ENCODE data around the gene NOTCH2NLA. TPM values are rescaled to one million over a fixed set of nuclear protein-coding genes. Genes with fewer than 3 reads are reported as not detected.
"Not testable (repeated sequence)": the region's sequence is repeated elsewhere in the genome, so short reads cannot be mapped to it uniquely, and the experiment has no call there.

NOTCH2NLA gene
- total RNA-seq = 30.0 and 32.3 TPM in 2 replicates

DNA sequence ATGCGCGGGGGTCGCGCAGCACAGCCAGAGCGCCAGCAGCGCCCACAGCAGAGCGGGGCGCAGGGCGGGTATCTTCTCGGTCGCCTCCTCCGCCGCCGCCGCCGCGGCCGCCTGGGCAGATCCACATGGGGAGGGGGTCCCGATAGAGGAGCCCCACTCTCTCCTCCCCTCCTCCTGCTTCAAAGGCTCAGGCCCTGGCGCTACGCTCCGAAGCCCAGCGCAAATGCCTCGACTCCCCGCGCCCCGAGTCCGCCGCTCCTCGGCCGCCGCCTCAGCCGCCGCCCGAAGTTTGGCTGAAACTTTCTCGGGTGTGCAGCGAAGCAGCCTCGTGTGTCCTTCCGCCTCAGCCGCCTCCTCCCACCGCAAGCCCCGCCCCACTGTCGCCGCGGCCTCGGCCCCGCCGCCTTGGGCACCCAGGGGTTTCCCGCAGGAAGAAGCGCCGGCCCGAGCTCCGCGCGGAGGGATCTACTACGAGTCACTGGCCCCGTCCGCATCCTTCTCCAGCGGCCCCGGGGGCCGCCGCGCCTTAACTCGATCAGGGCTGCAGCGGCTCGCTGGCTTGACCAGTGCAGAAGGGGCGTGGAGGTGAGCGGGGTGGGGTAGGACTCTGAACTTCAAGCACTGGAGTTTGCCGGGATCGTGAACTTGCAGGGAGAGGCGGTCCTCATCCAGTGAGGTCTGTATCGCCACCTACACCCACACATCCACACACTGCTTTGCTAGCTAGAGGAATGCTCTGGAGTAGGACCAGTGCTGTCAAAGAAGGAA lies at the start of gene NOTCH2NLA:
Gene NOTCH2NLA, minus strand, starts transcription at position 312 of the 768 bp plus-strand sequence. CDS start 39,684 bp downstream, outside the sequence.
- H3K4me3 ChIP-seq (ENCODE audit: low read depth, low read length) = peak within 1 kb of the TSS; percentile 64

DNA sequence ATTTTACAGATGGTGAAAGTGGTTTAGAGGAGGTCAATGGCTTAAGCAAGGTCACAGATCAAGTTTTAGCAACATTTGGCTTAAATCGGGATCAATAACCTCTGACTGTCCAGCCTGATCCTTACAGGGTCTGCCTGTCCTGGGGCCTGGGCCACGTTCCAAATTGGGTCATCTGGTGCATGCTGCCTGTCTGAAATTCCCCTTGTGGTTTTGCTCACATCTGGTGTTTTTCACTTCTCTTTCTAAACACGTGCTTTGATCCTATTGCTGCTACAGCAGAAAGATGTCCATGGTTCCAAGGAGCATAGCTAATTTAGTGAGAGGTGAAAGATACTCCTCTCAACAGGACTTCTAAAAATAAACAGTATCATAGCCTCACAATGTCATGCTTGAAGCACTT lies 49.5 kb upstream of the NOTCH2NLA start:
- DNase-seq (ENCODE audit: low read depth); H3K4me3 ChIP-seq (ENCODE audit: low read depth, low read length): not testable (repeated sequence)

More for the DNA sequence above, at the start of gene NOTCH2NLA:
- DNase-seq (ENCODE audit: low read depth) = not testable (repeated sequence)

DNA sequence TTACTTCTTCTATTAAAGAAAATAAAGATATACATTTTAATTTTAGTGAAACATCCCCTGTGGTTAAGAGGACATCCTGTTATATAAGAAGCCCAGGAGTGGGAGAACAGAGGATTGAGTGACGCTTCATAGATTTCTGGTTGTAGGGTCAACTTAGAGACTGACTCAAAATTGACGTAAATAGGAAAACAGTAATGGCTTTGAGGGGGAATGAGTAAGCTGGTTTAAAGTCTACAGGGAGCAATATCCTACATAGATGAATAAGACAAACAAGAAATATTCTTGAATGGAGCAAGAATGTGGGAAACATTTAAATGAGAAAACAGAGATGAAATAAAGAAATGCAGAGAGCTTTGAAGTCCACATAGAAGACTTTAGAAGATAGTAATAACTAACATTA lies 48.3 kb upstream of the NOTCH2NLA start:
- not testable (repeated sequence) for DNase-seq (ENCODE audit: low read depth); H3K4me3 ChIP-seq (ENCODE audit: low read depth, low read length)

DNA sequence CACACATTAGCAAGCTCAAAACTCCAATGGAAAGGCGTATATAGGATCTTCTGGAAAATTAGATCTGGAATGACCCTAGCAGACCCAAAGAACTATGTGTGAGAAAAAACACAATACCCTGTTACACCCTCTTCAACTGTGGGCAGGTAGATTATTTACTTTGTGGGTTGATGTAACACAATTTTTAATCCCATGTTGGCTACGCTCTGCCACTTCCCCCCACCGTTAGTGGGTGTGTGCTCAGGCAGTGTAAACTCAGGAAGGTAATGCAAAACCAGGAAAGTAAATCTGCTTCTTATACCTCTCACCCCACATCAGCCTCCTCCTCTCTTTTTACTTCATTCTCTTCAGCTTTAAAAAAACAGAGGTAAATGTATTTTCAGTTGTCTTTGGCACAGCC lies 45.3 kb upstream of the NOTCH2NLA start:
- H3K4me3 ChIP-seq (ENCODE audit: low read depth, low read length); DNase-seq (ENCODE audit: low read depth): not testable (repeated sequence)

DNA sequence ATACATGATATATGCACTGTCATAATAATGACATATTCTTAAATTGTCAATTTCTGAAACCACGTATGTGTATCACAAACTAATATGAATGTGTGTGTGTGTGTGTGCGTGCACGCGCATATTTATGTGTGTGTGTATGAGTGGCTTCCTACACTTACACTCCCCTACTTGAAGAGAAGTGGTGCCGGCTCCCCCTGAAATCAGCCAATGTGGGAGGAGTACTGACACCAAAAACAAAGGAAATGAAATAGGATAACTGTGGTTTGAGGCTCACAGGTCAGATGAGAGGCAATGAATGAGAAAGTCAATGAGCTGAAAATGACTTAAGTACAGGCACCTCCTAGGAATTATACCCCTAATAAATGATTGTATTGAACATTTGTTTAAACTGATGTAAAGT lies 44.4 kb upstream of the NOTCH2NLA start:
- DNase-seq (ENCODE audit: low read depth); H3K4me3 ChIP-seq (ENCODE audit: low read depth, low read length): not testable (repeated sequence)

DNA sequence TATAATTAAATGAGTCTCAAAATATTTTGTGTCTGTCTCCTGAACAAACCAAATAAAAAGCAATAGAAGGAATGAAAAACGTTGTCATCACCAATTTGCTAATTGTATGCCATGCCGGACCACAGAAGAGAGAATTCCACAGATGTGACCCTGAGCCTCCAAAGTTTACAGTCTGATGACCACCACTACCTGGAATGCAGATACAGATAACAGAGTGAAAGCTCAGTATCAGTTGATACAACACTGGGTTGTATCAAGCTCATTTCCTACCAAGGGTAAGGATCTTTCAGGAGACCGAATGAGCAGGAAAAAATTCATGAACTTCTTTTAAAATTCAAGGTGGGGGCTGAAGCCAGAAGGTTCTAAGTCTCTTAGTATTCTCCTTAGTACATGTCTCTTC lies 43.9 kb upstream of the NOTCH2NLA start:
- not testable (repeated sequence) for DNase-seq (ENCODE audit: low read depth); H3K4me3 ChIP-seq (ENCODE audit: low read depth, low read length)

DNA sequence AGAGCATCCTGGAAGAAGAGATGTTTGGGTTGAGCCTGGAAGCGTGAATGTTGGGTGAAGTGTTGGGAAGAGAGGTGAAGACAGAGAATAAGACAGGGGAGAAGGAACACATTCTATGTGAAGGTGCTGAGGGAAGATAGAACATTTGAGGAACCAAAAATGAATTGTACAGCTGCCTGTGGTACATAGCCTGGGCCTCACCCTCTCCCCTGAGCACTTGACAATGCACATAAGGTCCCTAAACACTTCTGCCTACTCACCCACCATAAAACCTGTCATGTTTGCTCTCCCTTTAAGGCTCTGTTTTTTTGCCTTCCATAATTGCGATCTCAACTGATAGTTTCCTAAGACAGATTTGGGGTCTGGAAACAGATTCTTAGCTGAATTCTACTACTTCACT lies 43.2 kb upstream of the NOTCH2NLA start:
- H3K4me3 ChIP-seq (ENCODE audit: low read depth, low read length); DNase-seq (ENCODE audit: low read depth): not testable (repeated sequence)

DNA sequence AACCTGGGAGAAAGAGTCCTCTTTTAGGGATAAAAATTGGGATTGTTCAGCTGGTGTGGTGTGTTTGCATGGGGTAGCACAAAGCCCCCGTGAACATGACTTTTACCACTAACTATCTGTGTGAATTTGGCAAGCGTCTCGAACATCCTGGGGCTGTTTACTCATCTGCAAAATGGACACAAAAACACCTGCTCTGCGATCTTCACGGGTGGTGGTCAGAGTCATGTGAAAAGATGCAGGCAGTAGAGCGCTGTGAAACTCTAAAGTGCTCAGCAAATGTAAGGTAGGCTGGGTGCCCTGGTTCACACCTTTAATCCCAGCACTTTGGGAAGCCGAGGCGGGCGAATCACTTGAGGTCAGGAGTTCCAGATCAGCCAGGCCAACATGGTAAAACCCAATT lies 41.3 kb upstream of the NOTCH2NLA start:
- not testable (repeated sequence) for H3K4me3 ChIP-seq (ENCODE audit: low read depth, low read length); DNase-seq (ENCODE audit: low read depth)

DNA sequence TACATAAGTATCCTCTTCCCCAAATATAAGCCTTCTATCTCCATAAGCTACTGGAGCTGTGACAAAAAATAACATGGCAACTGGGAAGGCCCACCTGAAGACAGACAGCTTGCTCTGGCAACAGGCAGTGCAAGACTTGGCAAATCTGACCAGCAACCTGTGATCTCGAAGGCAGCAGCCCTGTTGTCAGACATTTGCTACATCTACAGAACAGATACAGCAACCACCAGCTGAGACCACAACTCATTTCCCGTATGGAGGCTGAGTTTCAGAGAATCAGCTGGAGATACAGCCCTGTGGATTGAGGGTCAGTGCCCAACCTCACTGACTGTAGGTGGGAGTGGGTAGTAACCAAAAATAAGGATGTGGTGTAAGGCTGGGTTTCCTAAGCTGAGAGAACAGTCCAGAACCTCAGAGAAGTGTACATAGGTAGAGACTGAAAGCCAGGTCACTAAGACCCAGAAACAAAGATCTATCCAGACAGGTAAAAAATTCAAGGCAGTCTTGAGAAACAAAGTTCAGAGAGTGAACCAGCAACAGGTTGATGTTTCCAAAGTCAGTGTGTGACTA lies 37.4 kb upstream of the NOTCH2NLA start:
- not testable (repeated sequence) for H3K4me3 ChIP-seq (ENCODE audit: low read depth, low read length); DNase-seq (ENCODE audit: low read depth)

DNA sequence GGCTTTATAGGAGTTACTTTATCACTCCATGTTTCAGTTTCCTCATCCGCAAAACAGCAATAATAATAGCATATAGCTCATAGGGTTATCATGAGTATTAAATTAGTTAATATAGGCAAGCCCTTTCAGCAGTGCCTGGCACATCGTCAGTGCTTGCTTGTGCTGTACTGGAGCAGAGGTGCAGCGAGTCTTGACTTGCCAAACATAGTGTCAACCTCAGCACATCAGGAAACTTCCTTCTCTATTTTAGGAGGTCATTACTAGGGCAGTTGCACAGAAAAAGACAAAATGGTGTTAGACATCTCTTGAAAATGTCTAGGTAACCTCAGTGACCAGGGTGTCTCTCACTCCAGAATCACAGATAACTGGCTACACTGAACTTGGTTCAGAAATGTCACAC lies 35.9 kb upstream of the NOTCH2NLA start:
- H3K4me3 ChIP-seq (ENCODE audit: low read depth, low read length); DNase-seq (ENCODE audit: low read depth): not testable (repeated sequence)

DNA sequence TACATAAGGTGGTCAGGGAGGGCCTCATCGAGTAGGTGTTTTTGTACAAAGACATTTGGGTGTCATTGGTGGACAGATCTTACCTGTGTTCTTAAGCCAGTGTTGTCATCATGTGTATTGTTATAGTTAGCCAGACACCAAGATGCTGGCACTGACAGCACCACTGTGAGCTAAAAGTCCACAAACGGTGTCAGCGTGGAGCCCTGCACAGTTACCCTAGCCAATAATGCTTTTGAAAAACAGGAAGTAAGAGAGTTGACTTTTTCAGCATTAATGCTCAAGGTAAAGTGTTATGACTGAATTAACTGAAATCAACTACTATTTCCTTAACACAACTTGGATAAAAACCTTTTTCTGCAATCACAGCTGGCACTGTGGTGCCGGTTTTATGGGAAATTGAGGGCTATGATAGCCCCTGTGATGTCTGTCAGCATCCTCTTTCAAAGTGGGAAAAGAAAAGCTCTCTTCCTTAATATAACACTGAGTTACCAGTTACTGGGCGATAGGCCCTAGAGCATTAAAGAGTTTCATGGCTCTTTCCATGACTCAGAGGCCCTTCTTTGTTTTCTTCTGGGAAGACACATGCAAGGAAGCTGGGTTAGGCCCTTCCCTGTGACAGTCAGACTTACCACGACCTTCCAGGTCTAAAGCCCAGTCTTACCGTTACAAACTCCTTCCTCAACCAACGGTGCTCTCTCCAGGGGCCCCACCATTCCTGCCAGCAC lies 31.3 kb upstream of the NOTCH2NLA start:
- H3K4me3 ChIP-seq (ENCODE audit: low read depth, low read length); DNase-seq (ENCODE audit: low read depth): not testable (repeated sequence)

DNA sequence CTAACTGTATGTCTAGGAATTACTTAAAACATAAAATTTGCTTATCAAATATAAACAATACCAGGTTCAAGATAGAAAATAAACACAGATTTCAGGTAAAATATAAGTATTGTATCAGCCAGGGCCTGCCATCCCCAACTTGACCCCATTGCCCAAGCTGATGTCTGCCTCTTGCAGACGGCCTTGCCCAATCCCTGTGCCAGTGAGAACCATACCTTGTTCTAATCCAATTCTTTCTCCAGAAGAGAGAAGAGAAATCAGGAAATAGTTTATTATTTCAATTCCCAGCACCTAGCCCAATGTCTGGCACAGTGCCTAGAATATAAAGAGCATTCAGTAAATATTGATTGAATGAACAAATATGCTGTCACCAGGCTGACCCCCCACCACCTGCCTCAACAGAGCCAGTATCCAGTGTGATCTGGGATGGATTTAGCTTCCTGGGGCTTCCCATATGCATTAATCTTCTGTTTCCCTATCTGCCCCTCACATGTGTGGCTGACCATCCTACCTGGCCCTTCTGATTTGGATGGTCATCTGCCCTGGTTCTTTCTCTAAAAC lies 29.3 kb upstream of the NOTCH2NLA start:
- DNase-seq (ENCODE audit: low read depth); H3K4me3 ChIP-seq (ENCODE audit: low read depth, low read length): not testable (repeated sequence)

DNA sequence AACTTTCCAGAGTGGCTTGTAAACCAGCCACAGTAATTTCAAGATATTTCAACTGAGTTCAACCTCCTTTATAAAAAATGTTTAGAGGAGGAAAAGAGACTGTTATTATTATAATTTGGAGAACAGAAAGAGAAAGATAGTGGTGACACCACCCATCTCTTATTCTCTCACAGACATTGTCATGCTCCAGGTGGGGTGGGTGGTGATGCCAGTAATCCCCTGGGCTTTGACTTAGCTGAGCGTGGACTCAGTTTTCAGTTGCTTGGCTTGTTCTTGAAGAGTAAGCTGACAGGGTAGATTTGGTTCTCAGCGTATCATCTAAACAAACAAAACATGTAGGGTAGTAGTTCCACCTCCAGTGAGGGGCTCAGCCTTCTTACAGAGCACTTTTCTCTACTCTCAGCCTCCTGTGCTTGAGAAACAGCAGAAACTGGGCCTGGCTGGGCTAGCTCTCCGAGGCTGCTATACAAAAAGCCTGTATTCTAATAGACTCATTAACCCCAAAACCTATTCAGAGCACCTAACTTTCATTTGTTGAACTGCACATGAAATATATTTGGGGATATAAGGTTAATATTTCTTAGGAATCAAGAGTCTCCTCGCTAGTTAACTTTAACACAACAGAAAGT lies 25.9 kb upstream of the NOTCH2NLA start:
- not testable (repeated sequence) for H3K4me3 ChIP-seq (ENCODE audit: low read depth, low read length); DNase-seq (ENCODE audit: low read depth)

DNA sequence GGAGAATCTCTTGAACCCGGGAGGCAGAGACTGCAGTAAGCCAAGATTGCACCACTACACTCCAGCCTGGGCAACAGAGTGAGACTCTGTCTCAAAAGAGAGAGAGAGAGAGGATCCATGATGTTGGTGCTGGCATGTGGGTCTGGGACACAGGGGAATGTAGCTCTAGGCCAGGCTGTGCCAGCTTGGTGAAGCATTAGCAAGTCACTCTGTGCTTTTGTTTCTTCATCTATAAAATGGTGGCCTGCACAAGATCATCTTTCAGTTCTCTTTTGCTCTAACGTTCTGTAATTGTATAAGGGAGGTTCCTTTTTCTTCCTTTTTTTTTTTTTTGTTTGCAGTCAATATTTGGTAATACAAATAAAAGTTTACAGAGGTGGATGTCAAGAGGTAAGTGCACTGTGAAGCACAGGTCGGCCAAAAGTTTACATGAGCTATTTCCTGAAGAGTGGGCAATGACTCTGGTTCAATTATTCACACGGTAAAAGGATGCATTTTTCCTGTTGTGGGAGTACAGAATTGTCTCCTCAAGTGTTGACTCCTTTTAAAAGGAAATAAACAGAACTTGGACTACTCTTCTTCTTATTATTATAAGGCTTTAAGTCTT lies 24.5 kb upstream of the NOTCH2NLA start:
- H3K4me3 ChIP-seq (ENCODE audit: low read depth, low read length); DNase-seq (ENCODE audit: low read depth): not testable (repeated sequence)

DNA sequence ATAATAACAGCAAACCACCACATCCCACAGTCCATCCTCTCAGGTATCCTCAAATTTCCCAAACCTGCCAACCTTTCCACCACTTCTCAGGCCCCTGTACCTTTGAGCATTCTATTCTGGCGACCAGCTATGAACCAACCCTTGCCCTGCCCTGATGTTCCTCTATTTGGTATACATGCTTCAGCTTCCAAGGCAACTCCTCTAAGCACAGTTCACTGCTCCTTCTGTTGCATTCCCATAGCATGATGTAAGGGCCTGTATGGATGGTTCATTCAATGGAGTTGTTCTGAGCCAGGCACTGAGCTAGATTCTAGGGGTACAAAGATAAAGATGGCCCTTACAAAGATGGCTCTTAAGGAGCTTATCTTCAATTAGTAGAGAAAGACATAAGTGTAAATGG lies 22.7 kb upstream of the NOTCH2NLA start:
- DNase-seq (ENCODE audit: low read depth) = not testable (repeated sequence)

DNA sequence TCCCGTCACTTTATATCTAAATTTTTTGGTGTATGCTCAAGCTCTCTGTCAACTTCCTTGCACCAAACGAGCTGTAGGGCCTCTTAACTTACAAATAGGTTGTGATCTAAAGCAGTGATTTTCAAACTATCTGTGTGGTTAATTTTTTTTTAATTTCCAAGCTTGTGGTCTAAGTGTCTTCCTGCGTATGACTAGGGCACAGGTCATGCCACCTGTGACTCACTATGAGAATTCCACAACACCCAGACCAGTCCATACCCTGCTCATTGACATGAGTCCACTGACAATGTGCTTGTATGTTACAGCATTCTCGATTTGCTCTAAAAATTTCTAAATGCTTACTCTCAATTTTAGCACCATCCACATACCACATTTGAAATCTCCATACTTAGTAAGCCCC lies 19.8 kb upstream of the NOTCH2NLA start:
- not testable (repeated sequence) for H3K4me3 ChIP-seq (ENCODE audit: low read depth, low read length); DNase-seq (ENCODE audit: low read depth)

More for the DNA sequence above, 22.7 kb upstream of the NOTCH2NLA start:
- H3K4me3 ChIP-seq (ENCODE audit: low read depth, low read length) = not testable (repeated sequence)

DNA sequence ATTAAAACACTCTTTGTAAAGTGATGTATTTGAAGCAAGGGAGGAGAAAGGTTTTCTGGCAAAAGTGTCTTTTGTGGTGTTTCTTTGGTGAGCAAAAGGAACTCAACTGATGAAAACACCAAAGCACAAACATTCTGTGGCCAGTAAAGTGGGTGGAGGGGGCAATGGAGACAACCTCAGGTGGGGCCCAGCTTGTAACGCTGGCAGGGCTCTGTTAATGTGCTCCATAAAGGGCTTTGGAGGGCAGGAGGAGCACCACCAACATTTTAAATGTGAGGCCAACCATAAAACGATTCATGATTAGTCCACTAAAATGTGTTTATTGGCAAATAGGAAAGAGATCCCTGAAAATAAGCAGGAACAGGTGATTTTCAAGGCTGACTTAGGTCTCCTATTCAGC lies 7.8 kb upstream of the NOTCH2NLA start:
- not testable (repeated sequence) for DNase-seq (ENCODE audit: low read depth); H3K4me3 ChIP-seq (ENCODE audit: low read depth, low read length)

DNA sequence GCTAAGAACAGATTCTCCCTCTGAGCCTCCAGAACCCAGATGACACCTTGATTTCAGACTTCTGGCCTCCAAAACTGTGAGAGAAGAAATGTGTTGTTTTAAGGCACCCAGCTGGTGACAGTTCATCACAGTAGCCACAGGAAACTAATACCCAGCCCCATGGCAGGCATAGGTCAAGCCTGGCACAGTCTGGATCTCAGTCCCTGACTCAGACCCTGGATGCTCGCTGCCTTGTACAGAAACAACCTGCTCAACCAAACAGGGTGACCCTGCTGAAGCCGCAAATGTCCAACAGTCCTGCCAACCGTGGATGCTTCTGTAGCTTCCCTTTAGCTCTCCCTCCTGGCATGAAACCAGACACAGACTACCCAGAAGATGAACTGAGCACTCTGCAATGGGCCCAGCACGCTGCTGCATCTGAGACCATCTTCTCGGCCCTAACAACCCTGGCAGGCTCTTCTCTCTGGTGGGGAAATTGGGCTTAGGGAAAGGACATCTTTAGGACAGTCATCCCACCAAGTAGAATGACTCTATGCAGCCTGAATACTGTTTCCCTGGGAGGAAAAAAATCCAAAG lies 7.3 kb upstream of the NOTCH2NLA start:
- H3K4me3 ChIP-seq (ENCODE audit: low read depth, low read length); DNase-seq (ENCODE audit: low read depth): not testable (repeated sequence)

Measured in epithelial cell of proximal tubule (primary cell).